ENCODE data around the gene SLC7A8. TPM values are rescaled to one million over a fixed set of nuclear protein-coding genes. Genes with fewer than 3 reads are reported as not detected.
"Not testable (repeated sequence)": the region's sequence is repeated elsewhere in the genome, so short reads cannot be mapped to it uniquely, and the experiment has no call there.

SLC7A8 gene
- total RNA-seq, 1 donor from 2014 or later: 1.1 TPM

DNA sequence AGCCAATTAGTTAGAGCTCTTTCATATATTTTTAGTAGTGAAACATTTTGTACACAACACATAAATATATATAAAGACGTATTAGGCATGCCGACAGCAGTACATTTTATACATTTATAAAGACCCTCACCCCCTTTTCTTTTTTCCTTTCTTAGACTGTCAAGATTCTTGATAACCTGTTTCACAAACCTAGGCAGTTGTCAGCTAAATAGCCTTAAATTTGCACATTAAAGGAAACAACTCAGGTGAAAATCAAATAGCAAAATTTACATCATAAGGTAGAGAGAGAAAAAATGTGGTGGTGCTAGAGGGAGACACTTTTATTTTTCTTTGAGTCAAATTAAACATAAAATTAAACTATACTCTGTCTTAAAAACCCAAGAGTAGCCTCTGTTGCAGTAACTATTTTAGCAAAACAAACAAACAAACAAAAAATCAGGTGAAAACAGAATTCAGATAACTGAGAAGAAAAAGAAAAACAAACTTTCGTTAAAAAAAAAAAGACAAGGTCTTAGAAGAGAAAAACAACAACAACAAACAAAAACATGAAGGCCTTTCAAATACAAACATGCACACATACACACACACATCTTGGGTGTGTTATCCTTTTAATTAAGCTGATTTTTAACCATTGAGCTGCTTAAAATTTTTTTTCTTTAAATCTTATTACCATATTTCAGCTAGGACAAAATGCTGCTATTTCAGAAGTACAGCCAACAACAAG is 23.1 kb upstream of the SLC7A8 start:
- no peak for FAIRE-seq
- no peaks in the 10 kb centered on the region for H3K36me3 ChIP-seq (ENCODE audit: control insufficient read depth, insufficient read depth, low read length)
- no peak for DNase-seq (ENCODE audit: low read depth)
- H3K4me3 ChIP-seq (ENCODE audit: low read depth, low read length): no peak overlapping the region
- H3K27me3 ChIP-seq (ENCODE audit: control insufficient read depth, insufficient read depth, low read length): no peaks in the 10 kb centered on the region
- TF ChIP-seq, protein P1, sequence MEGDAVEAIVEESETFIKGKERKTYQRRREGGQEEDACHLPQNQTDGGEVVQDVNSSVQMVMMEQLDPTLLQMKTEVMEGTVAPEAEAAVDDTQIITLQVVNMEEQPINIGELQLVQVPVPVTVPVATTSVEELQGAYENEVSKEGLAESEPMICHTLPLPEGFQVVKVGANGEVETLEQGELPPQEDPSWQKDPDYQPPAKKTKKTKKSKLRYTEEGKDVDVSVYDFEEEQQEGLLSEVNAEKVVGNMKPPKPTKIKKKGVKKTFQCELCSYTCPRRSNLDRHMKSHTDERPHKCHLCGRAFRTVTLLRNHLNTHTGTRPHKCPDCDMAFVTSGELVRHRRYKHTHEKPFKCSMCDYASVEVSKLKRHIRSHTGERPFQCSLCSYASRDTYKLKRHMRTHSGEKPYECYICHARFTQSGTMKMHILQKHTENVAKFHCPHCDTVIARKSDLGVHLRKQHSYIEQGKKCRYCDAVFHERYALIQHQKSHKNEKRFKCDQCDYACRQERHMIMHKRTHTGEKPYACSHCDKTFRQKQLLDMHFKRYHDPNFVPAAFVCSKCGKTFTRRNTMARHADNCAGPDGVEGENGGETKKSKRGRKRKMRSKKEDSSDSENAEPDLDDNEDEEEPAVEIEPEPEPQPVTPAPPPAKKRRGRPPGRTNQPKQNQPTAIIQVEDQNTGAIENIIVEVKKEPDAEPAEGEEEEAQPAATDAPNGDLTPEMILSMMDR (IDR thresholded peaks at IDR 0.05; ENCODE audit: insufficient read depth, low read length, severe bottlenecking): no peak

DNA sequence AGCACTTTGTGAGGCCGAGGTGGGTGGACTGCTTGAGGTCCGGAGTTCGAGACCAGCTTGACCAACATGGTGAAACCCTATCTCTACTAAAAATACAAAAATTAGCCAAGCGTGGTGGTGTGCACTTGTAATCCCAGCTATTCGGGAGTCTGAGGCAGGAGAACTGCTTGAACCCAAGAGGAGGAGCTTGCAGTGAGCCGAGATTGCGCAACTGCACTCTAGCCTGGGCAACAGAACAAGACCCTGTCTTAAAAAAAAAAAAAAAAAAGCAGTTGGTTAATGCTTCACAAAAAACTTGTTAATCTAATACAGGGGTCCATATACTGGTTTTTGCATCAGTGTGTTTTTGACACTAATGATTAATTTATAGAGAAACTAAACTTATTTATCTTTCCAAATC is 18.5 kb upstream of the SLC7A8 start:
- TF ChIP-seq, protein P1 (IDR thresholded peaks at IDR 0.05; ENCODE audit: insufficient read depth, low read length, severe bottlenecking): no peak
- no peaks in the 10 kb centered on the region for H3K36me3 ChIP-seq (ENCODE audit: control insufficient read depth, insufficient read depth, low read length)
- no peak for FAIRE-seq
- no peak overlapping the region for H3K4me3 ChIP-seq (ENCODE audit: low read depth, low read length)
- no peak for DNase-seq (ENCODE audit: low read depth)
- no peaks in the 10 kb centered on the region for H3K27me3 ChIP-seq (ENCODE audit: control insufficient read depth, insufficient read depth, low read length)

DNA sequence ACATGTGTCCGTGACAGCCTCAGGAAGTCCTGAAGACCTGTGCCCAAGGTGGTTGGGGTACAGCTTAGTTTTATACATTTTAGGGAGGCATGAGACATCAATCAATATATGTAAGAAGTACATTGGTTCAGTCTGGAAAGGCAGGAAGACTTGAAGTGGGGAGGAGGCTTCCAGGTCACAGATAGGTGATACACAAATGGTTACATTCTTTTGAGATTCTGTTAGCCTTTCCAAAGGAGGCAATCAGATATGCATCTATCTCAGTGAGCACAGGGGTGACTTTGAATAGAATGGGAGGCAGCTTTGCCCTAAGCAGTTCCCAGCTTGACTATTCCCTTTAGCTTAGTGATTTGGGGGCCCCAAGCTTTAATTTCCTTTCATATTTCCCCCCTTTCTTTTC is 15.7 kb upstream of the SLC7A8 start:
- H3K4me3 ChIP-seq (ENCODE audit: low read depth, low read length); DNase-seq (ENCODE audit: low read depth); FAIRE-seq; H3K27me3 ChIP-seq (ENCODE audit: control insufficient read depth, insufficient read depth, low read length); H3K36me3 ChIP-seq (ENCODE audit: control insufficient read depth, insufficient read depth, low read length): not testable (repeated sequence)

DNA sequence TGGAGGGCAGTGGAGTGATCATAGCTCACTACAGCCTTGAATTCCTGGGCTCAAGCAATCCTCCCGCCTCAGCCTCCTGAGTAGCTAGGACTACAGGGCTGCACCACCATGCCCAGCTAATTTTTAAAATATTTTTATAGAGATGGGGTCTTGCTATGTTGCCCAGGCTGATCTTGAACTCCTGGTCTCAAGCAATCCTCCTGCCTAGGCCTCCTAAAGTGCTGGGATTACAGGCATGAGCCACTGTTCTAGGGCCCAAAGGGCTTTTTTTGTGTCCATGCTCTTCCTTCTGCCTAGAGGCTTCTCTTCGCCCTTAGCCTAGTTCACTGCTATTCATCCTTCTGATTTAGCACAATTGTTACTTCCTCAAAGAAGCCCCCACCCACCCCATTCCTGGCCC is 13.0 kb upstream of the SLC7A8 start:
- not testable (repeated sequence) for DNase-seq (ENCODE audit: low read depth); FAIRE-seq; H3K36me3 ChIP-seq (ENCODE audit: control insufficient read depth, insufficient read depth, low read length); H3K4me3 ChIP-seq (ENCODE audit: low read depth, low read length); H3K27me3 ChIP-seq (ENCODE audit: control insufficient read depth, insufficient read depth, low read length)

DNA sequence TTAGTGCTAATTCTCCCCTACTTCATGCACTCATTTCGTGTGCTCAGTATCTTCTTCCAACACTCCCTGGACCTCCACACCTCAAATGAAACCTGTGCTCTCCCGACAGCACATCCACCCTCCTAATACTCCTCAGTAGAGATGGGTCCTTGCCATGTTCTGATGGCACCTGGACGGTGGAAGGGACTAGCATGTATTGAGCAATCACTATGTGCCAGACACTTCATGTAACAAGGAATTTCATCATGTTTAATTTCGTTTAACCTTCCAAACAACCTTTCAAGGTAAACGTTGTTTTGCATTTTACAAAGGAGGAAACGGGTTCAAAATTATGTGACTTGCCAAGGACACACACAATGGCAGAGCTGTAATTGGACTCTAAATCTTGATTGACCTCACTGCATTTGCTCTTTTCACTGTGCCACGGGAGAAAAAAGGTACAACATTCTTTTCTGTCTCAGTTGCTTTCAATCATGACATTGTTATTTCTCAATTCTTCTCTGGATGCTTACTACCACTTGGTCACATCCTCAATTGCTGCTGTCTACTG is 12.2 kb upstream of the SLC7A8 start:
- Histone ChIP-seq H3K36me3 (ENCODE audit: control insufficient read depth, insufficient read depth, low read length) (no peaks in the 10 kb centered on the region), H3K4me3 (ENCODE audit: low read depth, low read length) (no peak overlapping the region), H3K27me3 (ENCODE audit: control insufficient read depth, insufficient read depth, low read length) (no peaks in the 10 kb centered on the region)
- FAIRE-seq (no peak), DNase-seq (ENCODE audit: low read depth) (no peak)
- TF ChIP-seq, protein P1 (IDR thresholded peaks at IDR 0.05; ENCODE audit: insufficient read depth, low read length, severe bottlenecking): no peak

DNA sequence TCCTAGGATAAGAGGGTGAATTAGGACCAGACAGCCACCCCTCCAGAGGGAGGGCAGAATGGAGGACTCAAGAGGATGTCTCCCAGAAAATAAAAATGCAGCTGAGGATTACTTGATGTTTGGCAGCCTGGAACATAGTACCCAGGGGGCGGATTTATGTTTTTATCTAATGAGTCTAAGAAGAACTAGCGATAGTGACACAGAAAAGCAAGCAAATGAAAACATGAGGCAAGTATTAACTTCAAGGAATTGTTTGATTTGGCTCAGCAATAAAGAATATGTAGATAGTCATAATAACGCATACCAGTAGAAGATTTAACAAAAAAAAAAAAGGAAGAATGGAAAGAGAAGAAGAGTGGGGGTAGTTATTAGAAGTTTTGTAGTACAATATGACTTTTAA is 10.0 kb upstream of the SLC7A8 start:
- TF ChIP-seq, protein P1 (IDR thresholded peaks at IDR 0.05; ENCODE audit: insufficient read depth, low read length, severe bottlenecking): no peak
- no peak overlapping the region for H3K4me3 ChIP-seq (ENCODE audit: low read depth, low read length)
- DNase-seq (ENCODE audit: low read depth): no peak
- no peaks in the 10 kb centered on the region for H3K27me3 ChIP-seq (ENCODE audit: control insufficient read depth, insufficient read depth, low read length)
- no peaks in the 10 kb centered on the region for H3K36me3 ChIP-seq (ENCODE audit: control insufficient read depth, insufficient read depth, low read length)
- no peak for FAIRE-seq

DNA sequence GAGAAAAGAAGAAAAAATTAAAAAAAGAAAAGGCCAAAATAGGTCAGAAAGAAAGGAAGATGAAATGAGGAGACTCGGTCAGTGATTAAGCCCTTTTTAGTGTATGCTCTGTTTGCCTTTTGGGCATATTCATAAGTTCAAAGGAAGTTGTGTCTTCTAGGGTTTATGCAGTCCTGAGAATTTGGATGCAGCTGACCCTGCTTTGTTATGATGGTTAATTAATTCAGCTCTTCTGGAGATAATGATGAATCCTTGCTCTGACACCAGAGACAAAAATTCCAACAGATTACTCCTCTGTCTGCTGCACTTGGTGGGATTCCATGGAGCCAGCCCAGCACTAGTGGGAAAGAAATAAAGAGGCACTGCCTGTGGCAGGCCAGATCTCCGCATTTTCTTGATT is 4.5 kb upstream of the SLC7A8 start:
- Histone ChIP-seq H3K4me3 (ENCODE audit: low read depth, low read length) (no peak overlapping the region), H3K27me3 (ENCODE audit: control insufficient read depth, insufficient read depth, low read length) (no peaks in the 10 kb centered on the region), H3K36me3 (ENCODE audit: control insufficient read depth, insufficient read depth, low read length) (no peaks in the 10 kb centered on the region)
- FAIRE-seq (no peak), DNase-seq (ENCODE audit: low read depth) (no peak)
- TF ChIP-seq, protein P1 (IDR thresholded peaks at IDR 0.05; ENCODE audit: insufficient read depth, low read length, severe bottlenecking): no peak

Measured in bronchial epithelial cell (primary cell).